ENCODE data around the gene IPO8.

IPO8 gene
- long read RNA-seq, full-length matches to known transcripts: 4 of 19 reads
- long read RNA-seq, partial matches to known transcripts: 11 of 19 reads
- long read RNA-seq, other reads (novel, unspliced or antisense): 4 of 19 reads

DNA sequence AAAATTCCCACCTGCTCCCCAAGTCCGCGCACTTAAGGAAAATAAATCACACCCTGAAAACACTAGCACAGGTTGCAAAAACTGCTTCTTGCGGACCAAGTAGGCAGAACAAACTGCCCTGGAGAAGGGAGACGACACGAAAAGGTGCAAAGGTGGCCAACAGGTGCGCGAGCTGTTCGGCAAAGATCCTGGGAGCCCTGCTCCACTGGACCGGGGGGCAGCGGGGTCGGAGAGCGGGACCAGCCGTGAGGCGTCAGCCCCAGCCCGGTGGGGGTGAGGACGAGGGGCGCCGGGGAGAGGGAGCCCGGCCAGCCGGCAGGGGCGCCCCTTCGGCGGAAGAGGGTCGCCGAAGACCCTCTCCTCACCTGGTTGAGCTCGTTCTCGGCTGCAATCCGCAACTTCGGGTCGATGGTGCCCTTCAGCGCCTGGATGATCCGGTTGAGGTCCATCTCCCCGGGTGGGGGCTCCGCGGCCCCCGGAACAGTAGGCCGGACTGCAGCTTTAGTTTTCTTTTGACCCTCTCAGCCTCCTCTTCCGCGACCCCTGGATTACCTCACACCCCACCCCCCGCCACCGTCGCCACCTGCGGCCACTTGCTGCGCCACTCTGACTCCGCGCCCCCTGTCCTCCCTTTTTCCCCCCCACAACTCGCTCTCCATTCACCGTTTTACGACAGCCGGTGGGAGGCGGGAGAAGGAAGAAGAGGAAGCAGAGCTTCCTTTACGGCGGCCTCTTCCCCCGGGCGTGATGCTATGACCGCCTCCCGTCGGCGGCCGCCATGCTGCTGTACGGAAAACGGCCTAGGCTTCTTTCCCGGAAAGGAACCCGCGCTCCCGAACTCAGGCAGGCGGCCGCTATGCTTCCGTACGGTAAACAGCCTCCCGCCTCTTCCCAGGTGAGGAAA is at the start of gene IPO8:
Gene IPO8 (minus strand): TSS at position 671 of the 904 bp plus-strand sequence. CDS start 222 bp downstream, at position 449.
- H3K27me3 ChIP-seq (ENCODE audit: insufficient read depth, poor library complexity, severe bottlenecking): no peaks in the 10 kb centered on the region
- H3K27ac ChIP-seq (replicated peaks): peak within 1 kb of the TSS; percentile 81
- TF ChIP-seq SPI1 (IDR thresholded peaks at IDR 0.05; ENCODE audit: borderline replicate concordance, low read depth) (peak; percentile 41; the same call in 1 of the 2 replicates), GABPA (IDR thresholded peaks at IDR 0.05; ENCODE audit: low read depth) (peak; percentile 58; the same call in 1 of the 2 replicates), POLR2AphosphoS5 (IDR thresholded peaks at IDR 0.05; ENCODE audit: low read depth) (peak; percentile 56; the same call in 1 of the 2 replicates)
- TF ChIP-seq, protein P1, sequence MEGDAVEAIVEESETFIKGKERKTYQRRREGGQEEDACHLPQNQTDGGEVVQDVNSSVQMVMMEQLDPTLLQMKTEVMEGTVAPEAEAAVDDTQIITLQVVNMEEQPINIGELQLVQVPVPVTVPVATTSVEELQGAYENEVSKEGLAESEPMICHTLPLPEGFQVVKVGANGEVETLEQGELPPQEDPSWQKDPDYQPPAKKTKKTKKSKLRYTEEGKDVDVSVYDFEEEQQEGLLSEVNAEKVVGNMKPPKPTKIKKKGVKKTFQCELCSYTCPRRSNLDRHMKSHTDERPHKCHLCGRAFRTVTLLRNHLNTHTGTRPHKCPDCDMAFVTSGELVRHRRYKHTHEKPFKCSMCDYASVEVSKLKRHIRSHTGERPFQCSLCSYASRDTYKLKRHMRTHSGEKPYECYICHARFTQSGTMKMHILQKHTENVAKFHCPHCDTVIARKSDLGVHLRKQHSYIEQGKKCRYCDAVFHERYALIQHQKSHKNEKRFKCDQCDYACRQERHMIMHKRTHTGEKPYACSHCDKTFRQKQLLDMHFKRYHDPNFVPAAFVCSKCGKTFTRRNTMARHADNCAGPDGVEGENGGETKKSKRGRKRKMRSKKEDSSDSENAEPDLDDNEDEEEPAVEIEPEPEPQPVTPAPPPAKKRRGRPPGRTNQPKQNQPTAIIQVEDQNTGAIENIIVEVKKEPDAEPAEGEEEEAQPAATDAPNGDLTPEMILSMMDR (IDR thresholded peaks at IDR 0.05; ENCODE audit: insufficient read depth, low read length): no peak
- TF ChIP-seq, protein P2, sequence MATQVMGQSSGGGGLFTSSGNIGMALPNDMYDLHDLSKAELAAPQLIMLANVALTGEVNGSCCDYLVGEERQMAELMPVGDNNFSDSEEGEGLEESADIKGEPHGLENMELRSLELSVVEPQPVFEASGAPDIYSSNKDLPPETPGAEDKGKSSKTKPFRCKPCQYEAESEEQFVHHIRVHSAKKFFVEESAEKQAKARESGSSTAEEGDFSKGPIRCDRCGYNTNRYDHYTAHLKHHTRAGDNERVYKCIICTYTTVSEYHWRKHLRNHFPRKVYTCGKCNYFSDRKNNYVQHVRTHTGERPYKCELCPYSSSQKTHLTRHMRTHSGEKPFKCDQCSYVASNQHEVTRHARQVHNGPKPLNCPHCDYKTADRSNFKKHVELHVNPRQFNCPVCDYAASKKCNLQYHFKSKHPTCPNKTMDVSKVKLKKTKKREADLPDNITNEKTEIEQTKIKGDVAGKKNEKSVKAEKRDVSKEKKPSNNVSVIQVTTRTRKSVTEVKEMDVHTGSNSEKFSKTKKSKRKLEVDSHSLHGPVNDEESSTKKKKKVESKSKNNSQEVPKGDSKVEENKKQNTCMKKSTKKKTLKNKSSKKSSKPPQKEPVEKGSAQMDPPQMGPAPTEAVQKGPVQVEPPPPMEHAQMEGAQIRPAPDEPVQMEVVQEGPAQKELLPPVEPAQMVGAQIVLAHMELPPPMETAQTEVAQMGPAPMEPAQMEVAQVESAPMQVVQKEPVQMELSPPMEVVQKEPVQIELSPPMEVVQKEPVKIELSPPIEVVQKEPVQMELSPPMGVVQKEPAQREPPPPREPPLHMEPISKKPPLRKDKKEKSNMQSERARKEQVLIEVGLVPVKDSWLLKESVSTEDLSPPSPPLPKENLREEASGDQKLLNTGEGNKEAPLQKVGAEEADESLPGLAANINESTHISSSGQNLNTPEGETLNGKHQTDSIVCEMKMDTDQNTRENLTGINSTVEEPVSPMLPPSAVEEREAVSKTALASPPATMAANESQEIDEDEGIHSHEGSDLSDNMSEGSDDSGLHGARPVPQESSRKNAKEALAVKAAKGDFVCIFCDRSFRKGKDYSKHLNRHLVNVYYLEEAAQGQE (IDR thresholded peaks at IDR 0.05; ENCODE audit: insufficient replicate concordance, low read depth): no peak

DNA sequence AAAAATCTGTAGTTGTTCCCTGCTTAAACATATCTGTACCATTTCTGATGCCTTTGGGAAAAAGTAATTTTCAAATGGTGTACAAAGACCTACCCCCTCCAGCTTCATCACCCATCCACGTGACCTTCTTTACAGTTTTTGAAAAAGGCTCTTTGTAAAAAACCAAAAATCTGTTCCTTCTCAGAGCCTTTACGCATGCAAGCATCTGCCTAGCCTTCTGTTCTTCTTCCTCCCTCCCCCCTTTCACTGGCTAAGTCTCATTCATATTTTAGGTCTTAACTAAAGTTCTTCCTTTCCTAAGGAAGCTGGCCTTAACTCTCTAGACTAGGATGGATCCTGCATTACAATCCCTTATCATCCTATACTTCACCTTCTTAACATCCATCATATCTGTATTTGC is 48.7 kb upstream of the IPO8 start:
- no peak for DNase-seq (ENCODE audit: low read depth in 1 of 2, low spot score in 1 of 2)
- Histone ChIP-seq H3K27me3 (ENCODE audit: insufficient read depth, poor library complexity, severe bottlenecking) (no peaks in the 10 kb centered on the region), H3K27ac (replicated peaks) (no peak overlapping the region), H3K4me3 (replicated peaks; ENCODE audit: insufficient read depth, low read length) (no peak overlapping the region)
- TF ChIP-seq GABPA (IDR thresholded peaks at IDR 0.05; ENCODE audit: low read depth) (no peak), POLR2AphosphoS5 (IDR thresholded peaks at IDR 0.05; ENCODE audit: low read depth) (no peak)
- TF ChIP-seq, protein P2 (IDR thresholded peaks at IDR 0.05; ENCODE audit: insufficient replicate concordance, low read depth): no peak

More for the DNA sequence above, at the start of gene IPO8:
- peak within 1 kb of the TSS; percentile 99 for H3K4me3 ChIP-seq (replicated peaks; ENCODE audit: insufficient read depth, low read length)
- peak; percentile 86 to 91 for DNase-seq (ENCODE audit: low read depth in 1 of 2, low spot score in 1 of 2)

DNA sequence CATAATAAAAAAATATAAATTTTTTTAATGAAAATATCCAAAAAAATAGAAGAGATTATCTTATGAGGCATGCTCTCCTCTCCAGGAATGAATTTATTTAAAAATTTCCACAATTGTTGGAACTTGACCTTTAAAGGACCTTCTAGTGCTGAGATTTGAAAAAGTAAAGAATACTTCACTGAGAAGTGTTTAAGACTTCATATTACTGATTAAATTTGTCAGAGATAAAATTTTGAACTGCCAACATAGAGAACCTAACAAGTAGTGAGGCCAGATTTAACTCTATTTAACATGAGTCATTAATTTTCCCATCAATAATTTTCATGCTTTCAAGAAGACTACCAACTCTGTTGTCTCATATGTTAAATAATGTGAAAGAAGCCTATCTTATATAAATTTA is 44.6 kb upstream of the IPO8 start:
- H3K4me3 ChIP-seq (replicated peaks; ENCODE audit: insufficient read depth, low read length): no peak overlapping the region
- TF ChIP-seq SPI1 (IDR thresholded peaks at IDR 0.05; ENCODE audit: borderline replicate concordance, low read depth) (no peak), POLR2AphosphoS5 (IDR thresholded peaks at IDR 0.05; ENCODE audit: low read depth) (no peak)
- TF ChIP-seq, protein P1 (IDR thresholded peaks at IDR 0.05; ENCODE audit: insufficient read depth, low read length): no peak
- TF ChIP-seq, protein P2 (IDR thresholded peaks at IDR 0.05; ENCODE audit: insufficient replicate concordance, low read depth): no peak
- no peak for DNase-seq (ENCODE audit: low read depth in 1 of 2, low spot score in 1 of 2)
- H3K27ac ChIP-seq (replicated peaks): no peak overlapping the region
- no peaks in the 10 kb centered on the region for H3K27me3 ChIP-seq (ENCODE audit: insufficient read depth, poor library complexity, severe bottlenecking)
